HG03558 (cell line): ENCODE measurements around the gene MGST2.
A peak's percentile ranks its signal among the peaks of the same experiment; 100 is the strongest.
"Not testable (repeated sequence)": the region's sequence is repeated elsewhere in the genome, so short reads cannot be mapped to it uniquely, and the experiment has no call there.

Source experiments
- ATAC-seq: cut with Tn5 transposase; IDR thresholded peaks from one replicate; pipeline ENCODE4 v1.9.1; 2021; ENCODE audit warnings: moderate number of reproducible peaks; ENCODE audit not compliant: unreplicated experiment; ENCODE audit errors: extremely low read depth

Gene MGST2

DNA sequence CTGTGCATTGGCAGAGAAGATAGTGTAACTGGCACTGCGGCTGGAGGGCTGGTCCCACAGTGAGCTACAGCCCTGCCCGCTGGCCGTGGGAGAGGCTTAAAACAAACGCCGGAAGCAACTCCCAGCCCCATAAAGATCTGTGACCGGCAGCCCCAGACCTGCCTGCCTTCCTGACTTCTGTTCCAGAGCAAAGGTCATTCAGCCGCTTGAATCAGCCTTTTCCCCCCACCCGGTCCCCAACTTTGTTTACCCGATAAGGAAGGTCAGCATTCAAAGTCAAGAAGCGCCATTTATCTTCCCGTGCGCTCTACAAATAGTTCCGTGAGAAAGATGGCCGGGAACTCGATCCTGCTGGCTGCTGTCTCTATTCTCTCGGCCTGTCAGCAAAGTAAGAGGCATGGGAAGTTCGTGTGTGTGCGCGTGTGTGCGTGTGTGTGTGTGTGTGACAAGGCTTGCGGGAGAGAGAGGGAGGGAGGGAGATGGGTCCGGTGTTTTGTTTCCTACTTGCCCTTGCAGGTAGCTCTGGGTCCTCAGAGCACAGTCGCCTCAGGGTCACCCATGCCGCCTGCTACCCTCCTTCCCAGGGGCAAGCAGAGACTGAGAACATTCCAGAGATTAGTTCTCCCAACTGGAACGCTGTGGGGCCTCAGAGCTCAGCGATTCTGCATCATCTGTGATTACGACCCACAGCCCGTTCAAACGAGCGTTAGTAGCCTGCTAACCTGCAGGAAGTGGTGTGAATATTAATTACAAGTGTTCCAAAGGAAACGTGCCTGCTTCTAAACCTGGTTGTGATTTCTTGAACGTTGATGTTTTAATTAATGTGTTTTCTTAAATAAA lies at the start of gene MGST2:
Gene MGST2 (plus strand): TSS at position 130 of the 840 bp plus-strand sequence. CDS start 201 bp downstream, at position 331.
- ATAC-seq = peak; percentile 57

DNA sequence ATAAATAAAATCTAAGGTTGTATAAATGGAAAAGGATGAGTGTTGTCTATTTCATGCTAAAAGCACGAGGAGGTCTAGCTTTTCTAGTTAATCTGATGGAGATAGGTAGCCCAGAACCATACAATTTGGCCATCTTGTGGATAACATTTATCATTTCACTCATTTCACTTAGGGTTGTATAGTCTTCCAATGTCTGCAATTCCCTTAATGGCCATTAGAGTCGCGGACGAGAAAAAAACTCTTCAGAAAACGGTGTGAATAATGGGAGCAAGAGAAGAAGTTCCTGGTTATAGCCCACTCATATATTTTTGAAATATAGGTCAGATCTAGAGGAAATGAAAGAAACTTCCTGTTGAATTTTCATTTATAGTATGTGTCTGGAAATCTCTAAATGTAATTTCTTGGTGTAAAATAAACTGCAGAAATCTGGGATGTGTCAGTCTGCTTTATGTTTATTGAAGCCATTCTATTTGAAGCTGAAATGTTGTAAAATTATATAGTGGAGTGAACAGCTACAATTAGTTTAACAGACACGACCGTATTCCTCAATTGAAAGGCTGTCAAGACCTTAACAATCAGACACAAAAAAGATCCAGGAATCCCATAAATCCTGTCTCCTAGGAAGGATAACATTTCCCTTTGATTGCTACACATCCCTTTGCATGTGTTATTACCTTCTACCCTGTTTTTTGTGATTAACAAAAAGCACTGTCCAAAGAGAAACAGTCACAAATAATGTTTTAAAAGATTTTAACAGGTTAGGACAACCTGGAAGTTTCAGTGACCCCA lies 47.7 kb upstream of the MGST2 start:
- no peak for ATAC-seq

DNA sequence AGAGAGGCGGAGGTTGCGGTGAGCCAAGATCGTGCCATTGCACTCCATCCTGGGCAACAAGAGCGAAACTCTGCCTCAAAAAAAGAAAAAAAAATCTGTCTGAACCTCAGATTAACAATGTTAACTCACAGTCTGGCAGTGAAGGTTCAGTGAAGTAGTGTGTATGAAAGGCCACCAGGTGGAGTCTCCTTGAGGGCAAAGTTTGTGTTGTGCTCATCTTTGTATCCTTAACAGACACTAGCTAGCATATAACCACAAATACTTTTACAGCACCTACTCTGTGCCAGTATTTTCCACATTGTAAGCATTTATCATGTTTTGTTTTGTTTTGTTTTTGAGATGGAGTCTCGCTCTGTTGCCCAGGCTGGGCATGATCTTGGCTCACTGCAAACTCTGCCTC lies 46.0 kb upstream of the MGST2 start:
- peak; percentile 77 for ATAC-seq

DNA sequence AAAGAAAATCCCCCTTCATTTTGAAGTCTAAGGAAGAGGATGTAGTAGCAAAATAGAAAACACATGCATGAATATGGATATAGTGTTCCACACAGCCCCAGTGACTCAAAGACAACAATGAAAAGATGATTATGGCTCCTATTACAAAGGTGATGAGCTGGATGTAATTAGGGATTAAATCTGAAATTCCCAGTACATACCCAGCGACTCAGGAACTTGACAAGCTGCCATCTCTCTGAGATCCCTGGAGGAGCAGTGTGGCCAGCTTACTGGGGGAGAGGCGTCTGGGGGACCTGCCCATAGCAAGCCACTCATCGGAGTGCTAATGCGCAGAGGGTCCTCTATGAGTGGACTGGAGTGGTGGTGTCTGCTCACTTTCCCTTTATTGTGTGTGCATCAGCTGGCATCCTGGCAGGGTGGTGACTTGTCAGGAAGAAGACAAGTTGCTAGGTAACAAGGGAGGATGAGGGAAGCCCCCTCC lies 42.7 kb upstream of the MGST2 start:
- ATAC-seq = no peak

DNA sequence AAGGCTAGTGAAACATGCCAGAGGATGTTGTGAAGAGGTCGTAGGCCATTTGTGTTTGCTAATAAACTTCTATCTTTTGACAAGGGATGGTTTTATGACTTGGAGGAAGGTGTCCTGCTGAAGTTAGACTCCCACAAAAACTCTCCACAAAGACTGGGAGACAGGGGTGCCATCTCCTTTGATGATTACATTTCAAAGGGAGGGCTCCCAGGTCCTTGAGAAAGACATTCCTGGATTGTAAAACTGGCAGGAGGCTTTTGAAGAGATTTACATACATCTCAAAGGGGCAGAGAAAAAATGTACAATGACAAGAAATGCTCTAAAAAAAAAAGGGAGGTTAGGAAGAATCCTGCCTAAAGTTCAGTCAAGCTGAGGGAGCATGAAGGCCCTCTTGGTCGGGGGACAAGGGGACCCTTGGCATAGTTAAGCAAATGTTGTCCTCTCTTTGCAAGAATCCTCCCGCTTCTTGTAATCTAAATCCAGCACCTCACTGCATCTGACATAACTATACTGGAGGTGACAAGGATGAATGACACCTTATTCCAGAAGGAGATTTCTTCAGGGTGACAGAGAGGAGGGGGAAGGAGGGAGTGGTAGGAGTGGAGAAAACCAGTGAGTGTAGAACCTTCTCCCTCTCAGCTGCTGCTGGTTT lies 41.1 kb upstream of the MGST2 start:
- ATAC-seq = no peak

DNA sequence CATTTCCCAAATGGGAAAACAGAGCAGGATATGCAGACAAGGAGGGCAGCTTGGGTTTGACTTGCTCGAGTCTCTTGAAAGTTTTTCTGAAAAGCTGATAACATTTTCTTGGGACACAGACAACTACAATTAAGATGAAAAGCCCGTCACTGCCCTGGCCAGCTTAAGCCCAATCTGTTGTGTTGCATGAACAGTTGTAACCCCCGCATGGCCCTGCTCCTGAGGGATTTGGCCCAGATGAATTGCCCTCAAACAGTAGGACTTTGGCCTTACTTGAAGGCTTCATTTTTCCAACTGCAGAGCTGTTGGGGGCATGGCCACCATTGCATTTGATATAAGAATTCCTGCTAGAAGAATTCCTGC lies 40.5 kb upstream of the MGST2 start:
- no peak for ATAC-seq

DNA sequence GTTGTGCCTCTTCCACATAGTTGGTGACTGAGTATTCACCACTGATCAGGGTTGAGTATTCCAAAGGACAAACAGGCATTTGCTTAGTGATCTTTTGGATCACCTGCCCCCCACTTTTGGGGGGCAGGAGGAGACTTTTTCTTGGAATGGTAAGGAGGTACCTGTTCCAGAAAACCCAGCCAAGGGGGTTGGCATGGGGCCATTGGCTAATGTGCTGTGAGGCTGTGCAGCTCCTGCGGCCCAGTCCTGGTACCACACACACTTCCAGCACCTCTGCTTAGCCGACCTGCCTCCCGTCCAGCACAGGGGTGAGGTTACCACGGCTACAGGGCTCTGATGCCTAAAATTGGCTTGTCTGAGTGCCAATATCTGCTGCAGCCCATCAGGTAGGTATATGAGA lies 40.1 kb upstream of the MGST2 start:
- ATAC-seq = no peak

DNA sequence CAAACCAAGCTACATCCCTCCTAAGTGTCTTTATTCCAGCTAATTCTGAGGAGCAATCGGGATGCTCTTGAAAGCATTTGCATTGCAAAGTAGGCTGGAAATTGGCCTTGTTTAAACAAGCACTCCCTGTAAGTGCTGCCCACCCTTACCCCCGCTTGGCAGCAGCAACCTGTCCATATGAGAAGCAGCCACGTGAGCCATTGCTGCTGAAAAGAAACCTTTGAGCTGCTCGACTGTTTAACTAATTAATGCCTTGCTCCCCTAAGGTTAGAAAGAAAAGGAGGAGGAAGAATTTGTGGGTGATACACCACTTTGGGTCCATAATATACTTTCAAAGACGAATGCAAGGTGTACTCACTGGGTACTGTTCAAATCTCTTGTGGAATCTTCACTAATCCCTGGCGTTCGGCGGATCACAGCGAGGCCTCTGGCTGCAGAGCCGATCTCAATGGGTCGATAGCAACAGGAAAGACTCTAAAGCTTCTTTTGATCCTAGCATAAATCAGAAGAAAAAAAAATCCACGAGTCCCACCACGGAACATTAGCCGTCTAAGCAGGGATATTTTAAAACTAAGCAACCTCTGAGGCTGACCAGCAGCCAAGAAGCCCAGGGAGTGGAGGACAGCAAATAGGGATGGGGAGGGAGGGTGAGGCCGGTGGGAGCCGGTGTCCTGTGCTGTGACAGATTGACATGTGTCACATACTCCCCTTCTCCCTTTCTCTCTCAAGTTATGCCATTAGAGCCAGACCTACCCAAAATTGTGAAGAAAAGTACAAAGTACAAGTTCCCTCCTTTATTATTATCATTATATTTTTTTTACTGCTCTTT lies 37.2 kb upstream of the MGST2 start:
- no peak for ATAC-seq

DNA sequence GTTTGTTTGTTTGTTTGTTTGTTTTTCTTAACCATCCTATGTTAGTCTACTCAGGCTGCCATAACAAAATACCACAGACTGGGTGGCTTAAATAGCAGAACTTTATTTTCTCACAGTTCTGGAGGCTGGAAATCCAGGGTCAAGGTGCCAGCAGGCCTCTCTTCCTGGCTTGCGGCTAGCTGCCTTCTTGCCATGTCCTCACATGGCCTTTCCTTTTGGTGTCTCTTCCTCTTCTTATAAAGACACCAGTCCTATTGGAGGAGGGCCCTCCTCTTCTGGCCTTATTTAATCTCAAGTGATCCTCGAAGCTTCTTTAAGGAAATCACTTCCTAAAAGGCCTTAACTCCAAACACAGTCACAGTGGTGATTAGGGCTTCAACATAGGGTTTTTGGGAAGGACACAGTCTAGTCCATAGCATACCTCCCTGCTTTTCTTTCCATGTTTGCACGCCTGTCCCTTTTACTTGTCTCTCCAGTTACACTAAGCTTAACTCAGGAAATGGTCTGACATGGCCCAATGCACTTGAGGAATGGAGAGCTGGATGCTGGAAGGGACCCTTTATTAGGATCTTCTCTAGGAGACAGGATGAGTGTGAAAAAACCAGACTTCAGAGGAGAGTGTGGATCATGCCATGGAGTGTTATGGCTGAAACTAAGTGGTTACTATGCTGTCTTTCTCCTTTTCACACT lies 36.0 kb upstream of the MGST2 start:
- no peak for ATAC-seq

DNA sequence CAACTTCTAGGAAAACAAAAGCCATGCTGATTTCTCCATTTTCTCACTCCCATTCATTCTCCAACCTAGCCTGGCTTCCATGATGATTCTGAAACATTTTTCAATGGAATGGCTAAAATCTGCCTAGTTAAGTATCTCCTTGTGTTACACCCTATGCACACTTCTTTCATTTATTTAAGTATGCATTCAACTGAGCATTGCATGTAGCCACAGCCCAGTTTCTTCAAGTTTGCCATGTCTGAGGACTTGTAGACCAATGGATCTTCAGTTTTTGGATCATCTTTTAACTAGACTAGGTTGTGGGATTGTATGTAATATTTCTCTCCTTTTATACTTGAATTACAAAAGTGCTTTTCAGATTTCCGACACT lies 35.5 kb upstream of the MGST2 start:
- ATAC-seq = no peak

DNA sequence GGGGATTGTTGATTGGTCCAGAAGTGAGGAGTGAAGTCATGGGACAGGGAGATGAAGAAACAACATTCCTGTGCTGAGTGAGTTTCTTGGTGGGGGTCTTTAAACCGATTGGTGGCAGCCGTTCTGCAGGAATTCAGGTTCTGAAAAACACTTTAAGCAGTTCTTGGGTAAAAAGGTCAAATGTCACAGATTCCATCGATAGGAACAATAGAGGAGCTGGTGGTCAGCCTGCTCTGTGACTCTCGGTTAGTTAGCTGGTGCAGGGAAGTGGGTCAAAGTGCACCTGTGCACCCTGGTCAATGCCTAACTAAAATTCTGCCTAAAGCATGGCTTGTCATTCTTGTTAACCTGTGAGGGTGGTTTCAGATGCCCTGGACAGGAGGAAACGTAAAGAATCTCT lies 34.6 kb upstream of the MGST2 start:
- ATAC-seq = no peak

DNA sequence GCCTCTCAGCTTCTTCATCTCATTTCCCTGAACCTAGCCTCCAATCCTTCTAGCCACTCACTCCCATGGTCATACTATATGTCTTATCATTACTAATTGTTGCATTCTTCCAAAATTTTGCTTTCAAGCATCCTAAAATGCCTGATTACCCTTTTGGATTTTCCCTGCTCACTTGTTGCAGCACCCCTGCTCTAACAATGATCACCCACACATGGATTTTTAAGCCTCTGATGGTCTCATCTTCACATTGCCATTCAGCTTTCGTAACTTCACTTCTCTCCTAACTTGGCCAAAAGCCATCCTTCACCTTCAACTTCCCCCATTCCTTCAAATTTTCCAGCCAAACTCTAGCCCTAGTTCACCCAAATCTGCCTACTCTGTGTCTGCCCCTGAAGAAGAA lies 33.8 kb upstream of the MGST2 start:
- no peak for ATAC-seq

DNA sequence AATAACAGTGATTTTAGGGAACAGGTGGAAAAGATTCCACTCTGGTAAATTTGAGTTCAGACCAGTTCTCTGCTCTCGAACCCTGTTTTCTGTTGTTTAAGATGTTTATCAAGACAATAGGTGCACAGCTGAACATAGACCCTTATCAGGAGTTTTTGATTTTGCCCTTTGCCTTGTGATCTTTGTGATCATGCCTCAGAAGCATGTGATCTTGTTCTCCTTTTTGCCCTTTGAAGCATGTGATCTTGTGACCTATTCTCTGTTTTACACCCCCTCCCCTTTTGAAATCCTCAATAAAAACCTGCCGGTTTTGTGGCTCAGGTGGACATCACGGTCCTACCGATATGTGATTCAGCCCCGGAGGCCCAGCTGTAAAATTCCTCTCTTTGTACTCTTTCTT lies 32.9 kb upstream of the MGST2 start:
- not testable (repeated sequence) for ATAC-seq

DNA sequence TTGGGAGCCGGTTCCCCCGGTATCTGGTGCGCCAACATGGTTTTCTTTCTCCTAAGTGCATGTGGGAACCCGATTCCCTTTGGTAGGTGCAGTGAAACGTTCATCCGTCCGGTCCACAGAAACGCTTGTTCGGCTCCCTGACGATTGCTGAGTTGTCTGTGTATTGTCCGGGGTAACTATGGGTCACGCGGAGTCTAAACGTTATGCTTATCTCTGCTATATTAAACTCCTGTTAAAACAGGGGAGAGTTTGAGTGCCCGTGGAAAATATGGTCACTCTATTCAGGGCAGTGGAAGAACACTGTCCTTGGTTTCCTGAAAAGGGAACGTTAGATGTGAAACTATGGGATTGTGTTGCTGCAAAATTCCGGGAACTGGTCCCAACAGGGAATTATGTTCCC lies 32.4 kb upstream of the MGST2 start:
- no peak for ATAC-seq

DNA sequence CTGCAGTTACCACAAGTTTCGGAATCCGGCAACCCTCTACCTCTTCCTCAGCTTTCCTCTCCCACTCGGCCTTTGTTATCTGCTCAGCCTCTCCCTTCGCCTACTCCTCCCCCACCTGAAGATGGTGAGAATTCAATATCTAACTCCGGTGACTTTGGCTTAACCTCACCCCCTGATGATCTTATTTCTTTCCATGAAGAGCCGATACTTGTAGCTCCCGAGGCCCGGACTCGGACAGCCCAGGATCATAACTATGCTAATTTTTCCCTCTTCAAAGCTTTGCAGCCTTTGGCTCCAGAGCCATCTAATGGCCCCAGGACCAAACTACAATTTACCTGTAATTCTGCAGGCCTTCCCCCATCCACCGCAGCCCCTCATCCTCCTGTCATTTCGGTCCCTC lies 32.0 kb upstream of the MGST2 start:
- no peak for ATAC-seq

DNA sequence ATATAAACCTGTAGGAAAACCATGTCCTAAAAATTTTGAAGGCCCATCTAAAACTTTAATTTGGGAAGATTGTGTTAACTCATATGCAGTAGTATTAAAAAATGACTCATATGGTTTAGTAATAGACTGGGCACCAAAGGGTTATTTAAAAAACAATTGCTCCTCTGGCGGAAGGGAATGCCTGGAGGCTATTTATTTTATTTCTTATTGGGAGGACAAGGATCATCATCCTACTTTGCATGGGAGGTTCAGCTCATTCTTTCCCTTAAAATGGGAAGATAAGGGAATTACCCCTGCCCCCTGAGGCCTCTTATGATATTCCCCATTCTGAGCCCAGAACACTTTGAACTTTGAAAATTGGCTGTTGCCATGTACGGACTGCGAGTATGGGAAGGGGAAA lies 29.7 kb upstream of the MGST2 start:
- ATAC-seq = no peak

DNA sequence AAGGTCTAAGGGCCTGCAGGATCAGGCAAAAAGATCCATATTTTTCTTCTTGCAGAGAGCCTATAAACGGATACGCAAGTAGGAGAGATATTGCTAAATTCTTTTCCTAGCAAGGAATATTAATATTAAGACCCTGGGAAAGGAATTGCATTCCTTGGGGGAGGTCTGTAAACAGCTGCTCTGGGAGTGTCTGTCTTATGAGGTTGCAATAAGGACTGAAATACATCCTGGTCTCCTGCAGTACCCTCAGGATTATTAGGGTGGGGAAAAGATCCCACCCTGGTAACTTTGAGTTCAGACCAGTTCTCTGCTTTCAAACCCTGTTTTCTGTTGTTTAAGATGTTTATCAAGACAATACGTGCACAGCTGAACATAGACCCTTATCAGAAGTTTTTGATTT lies 27.3 kb upstream of the MGST2 start:
- ATAC-seq = not testable (repeated sequence)

DNA sequence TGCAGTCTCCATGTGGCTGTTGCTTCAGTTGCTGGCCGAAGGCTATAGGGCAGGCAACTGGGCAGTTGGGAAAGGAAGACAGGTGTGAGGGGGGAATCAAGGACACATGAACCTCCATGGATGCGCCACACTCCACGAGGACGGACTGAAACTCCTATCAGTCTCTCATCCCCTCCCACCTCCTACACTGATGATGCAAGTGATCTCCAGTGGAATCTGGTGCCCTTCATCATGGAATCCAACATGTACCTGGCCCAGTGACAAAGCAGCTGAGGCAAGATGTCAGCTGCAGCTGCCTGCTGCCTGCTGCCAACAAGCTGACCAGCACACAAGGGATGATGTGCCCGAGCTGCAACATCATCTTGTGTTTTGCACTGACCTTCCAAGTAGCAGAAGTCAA lies 26.0 kb upstream of the MGST2 start:
- ATAC-seq = no peak

DNA sequence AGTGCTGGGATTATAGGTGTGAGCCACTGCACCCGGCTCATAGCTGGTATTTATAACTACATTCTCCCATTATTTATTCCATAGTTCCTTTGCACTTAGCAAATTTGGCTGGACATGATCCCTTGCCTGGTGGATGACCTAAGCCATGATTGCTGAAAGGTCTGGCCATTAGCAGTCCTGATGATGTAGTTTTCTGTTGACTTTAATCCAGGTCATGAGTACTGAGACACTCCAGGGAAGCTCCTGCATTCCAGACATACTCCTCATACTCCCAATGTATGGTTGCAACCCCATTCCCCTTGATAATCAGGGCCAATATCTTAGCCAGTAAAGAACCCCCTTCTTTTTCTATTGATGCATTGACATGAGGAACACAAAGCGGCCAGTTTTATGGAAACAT lies 24.4 kb upstream of the MGST2 start:
- no peak for ATAC-seq

DNA sequence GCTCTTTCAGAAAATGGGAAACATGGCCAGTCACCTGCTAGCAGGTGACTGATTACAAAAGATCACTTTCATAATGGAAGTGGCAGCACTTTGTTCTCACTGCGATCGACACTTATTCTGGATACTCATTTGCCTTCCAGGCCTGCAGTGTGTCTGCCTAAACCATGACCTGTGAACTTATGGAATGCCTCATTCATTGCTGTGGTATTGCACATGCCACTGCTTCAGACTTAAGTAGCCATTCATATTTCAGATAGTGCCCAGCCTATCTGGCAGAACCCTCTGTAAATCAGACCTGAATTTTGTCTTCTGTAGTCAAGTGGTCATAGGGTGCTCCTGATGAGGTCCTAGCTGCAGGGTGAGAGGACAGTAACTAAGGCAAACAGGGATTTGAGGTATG lies 23.3 kb upstream of the MGST2 start:
- no peak for ATAC-seq
